HepG2 (cell line): Measurements from ENCODE around the gene GFOD1. TPM values are rescaled to one million over a fixed set of nuclear protein-coding genes. Genes with fewer than 3 reads are reported as not detected.

Experiments
- ATAC-seq: fragments of 200-7000 bp; cut with Tn5 transposase; 3 replicates; pipeline ENCODE4 v1.9.1; 2020; ENCODE audit warnings: mild to moderate bottlenecking, moderate library complexity
- BruUV-seq: library from RNA; stranded (reverse); fragments of 400-500 nt; replicated peaks from 2 replicates; lab custom pipeline; 2021; lab: Mats Ljungman, UMichigan
- CTCF ChIA-PET: fragments of 300-600 bp; formaldehyde crosslinking; extraction: SDS; loops from one replicate; lab custom pipeline; 2021; ENCODE audit warnings: low total read pairs, inconsistent platforms, low intra/inter-chr PET ratio; lab: Yijun Ruan, JAX
- POLR2A ChIA-PET: fragments of 350-600 bp; sonication (Branson Sonifier 250); formaldehyde crosslinking; loops from one replicate; lab custom pipeline; 2020; ENCODE audit warnings: antibody characterized with exemption, inconsistent platforms; lab: Yijun Ruan, JAX
- DNase-seq: peaks from one replicate; pipeline ENCODE4 v3.0.0-alpha.2; 2015; ENCODE audit warnings: low spot score
- FAIRE-seq: peaks from 3 replicates; lab custom pipeline; 2011; peaks lifted over from hg19 to GRCh38; lab: Jason Lieb, UNC
- H2AFZ ChIP-seq: one replicate; pipeline ENCODE4 v1.6.1; 2011; ENCODE audit warnings: low read length, inconsistent platforms
- H3K27ac ChIP-seq: fragments of 300-600 bp; 3 replicates; pipeline ENCODE4 v1.8.0; 2011; ENCODE audit warnings: mixed run types, mild to moderate bottlenecking, mixed read lengths, low read length, inconsistent platforms; ENCODE audit not compliant: insufficient read depth; ENCODE audit errors: extremely low read length
- H3K27me3 ChIP-seq, 2 experiments: fragments of 200-600 bp in 1 of 2; 2 replicates in 1 of 2; 3 replicates in 1 of 2; pipeline versions ENCODE4 v1.6.0 to v1.8.0; 2011; ENCODE audit warnings: low read length in 2 of 2, mild to moderate bottlenecking in 2 of 2, moderate library complexity in 2 of 2, inconsistent platforms in 1 of 2; ENCODE audit not compliant: insufficient read depth in 2 of 2, control insufficient read depth in 1 of 2
- H3K36me3 ChIP-seq, 2 experiments: fragments of 200-600 bp in 1 of 2; replicated peaks in 1 of 2; 2 replicates in 1 of 2; 3 replicates in 1 of 2; pipeline versions ENCODE4 v1.5.1 to v1.8.0; 2011; ENCODE audit warnings: low read length in 2 of 2, inconsistent platforms in 1 of 2; ENCODE audit not compliant: insufficient read depth in 2 of 2, control insufficient read depth in 1 of 2
- H3K4me1 ChIP-seq: 2 replicates; pipeline ENCODE4 v1.5.1; 2012; ENCODE audit warnings: low read length, inconsistent platforms; ENCODE audit not compliant: insufficient read depth
- H3K4me2 ChIP-seq: 2 replicates; pipeline ENCODE4 v1.6.0; 2011; ENCODE audit warnings: low read depth, low read length, inconsistent platforms
- H3K4me3 ChIP-seq, 3 experiments: fragments of 200-600 bp in 1 of 3; sonication (generic), shearing (Covaris generic) in 1 of 3; replicated peaks in 1 of 3; 2 replicates each; pipeline ENCODE4 v1.5.1; 2011 to 2016; ENCODE audit warnings: low read length in 3 of 3, inconsistent platforms in 2 of 3, low read depth in 2 of 3, mild to moderate bottlenecking in 2 of 3, control low read depth in 1 of 3, mixed read lengths in 1 of 3; ENCODE audit not compliant: insufficient read depth in 1 of 3
- H3K79me2 ChIP-seq: one replicate; pipeline ENCODE4 v1.6.1; 2011; ENCODE audit warnings: low read length, inconsistent platforms; ENCODE audit not compliant: insufficient read depth
- H3K9ac ChIP-seq: 2 replicates; pipeline ENCODE4 v1.6.0; 2011; ENCODE audit warnings: mild to moderate bottlenecking, low read depth, low read length, inconsistent platforms; ENCODE audit not compliant: insufficient read depth
- H3K9me3 ChIP-seq: 2 replicates; pipeline ENCODE4 v1.5.1; 2012; ENCODE audit warnings: mild to moderate bottlenecking, low read length
- H4K20me1 ChIP-seq: 2 replicates; pipeline ENCODE4 v1.6.0; 2011; ENCODE audit warnings: inconsistent platforms, mild to moderate bottlenecking, low read length, moderate library complexity; ENCODE audit not compliant: insufficient read depth
- ARID5B ChIP-seq: IDR thresholded peaks from 2 replicates; pipeline ENCODE4 v1.4.0; 2020; ENCODE audit warnings: mild to moderate bottlenecking, missing genetic modification reagents
- CEBPB ChIP-seq: IDR thresholded peaks from 2 replicates; pipeline ENCODE4 v1.6.1; 2011; ENCODE audit warnings: low read depth, low read length, improper control_type of control experiment, borderline replicate concordance
- CEBPG ChIP-seq: IDR thresholded peaks from 2 replicates; pipeline ENCODE4 v1.6.1; 2016
- TCF12 ChIP-seq, 2 experiments: fragments of 450-650 bp in 1 of 2; sonication (generic) in 1 of 2; formaldehyde crosslinking in 1 of 2; IDR thresholded peaks; 2 replicates each; pipeline versions ENCODE4 v1.6.1 to v1.8.0; 2017 to 2022; ENCODE audit warnings: antibody characterized with exemption in 1 of 2, mild to moderate bottlenecking in 1 of 2, missing genetic modification reagents in 1 of 2, moderate library complexity in 1 of 2
- ZNF34 ChIP-seq: sonication (generic); formaldehyde crosslinking; IDR thresholded peaks from 2 replicates; pipeline ENCODE4 v1.4.0; 2020; ENCODE audit warnings: mild to moderate bottlenecking, missing genetic modification reagents, borderline replicate concordance
- ZNF891 ChIP-seq: sonication (generic); formaldehyde crosslinking; IDR thresholded peaks from 2 replicates; pipeline ENCODE4 v1.5.0; 2020; ENCODE audit warnings: mild to moderate bottlenecking, missing genetic modification reagents
- WGBS: methylation state at CpG from one replicate; pipeline ENCODE4 v1.1.6; 2017; ENCODE audit warnings: low lambda C conversion rate; 5-methylcytosine and 5-hydroxymethylcytosine counted together
- in situ Hi-C: cut with HindIII; loops from 2 replicates; pipeline ENCODE4 v1.10.0; 2017; ENCODE audit warnings: low pct_unique_long_range_greater_than_20kb; ENCODE audit not compliant: extremely low pct_ligation_motif_present
- intact Hi-C: fragments of 100-400 bp; cut with micrococcal nuclease; formaldehyde crosslinking; loops from one replicate; pipeline ENCODE4 v1.10.0; 2022; ENCODE audit not compliant: unreplicated experiment
- polyA plus RNA-seq, 8 experiments: library from polyadenylated mRNA; depleted of rRNA in 3 of 8; stranded (reverse) in 7 of 8; unstranded in 1 of 8; fragments of >200 nt; fragmentation: Illumina TruSeq in 4 of 8; extraction: Trizol in 4 of 8; gene quantifications; 2 replicates each; pipeline versions ENCODE4 v1.2.1 to v1.2.3, GENCODE V29; 2011 to 2016; ENCODE audit warnings: low read depth in 4 of 8, missing spikeins in 1 of 8, mixed read lengths in 1 of 8; ENCODE audit not compliant: insufficient read depth in 1 of 8
- total RNA-seq, 5 experiments: library from RNA; depleted of rRNA; stranded (reverse); fragments of >200 nt; fragmentation: Illumina TruSeq; extraction: Trizol; gene quantifications; 2 replicates each; pipeline ENCODE4 v1.2.3, GENCODE V29; 2016; ENCODE audit warnings: low read depth in 1 of 5

GFOD1 gene
- total and polyA plus RNA-seq, 2 of the 13 experiments (the other 11 are each of a cell fraction or from before 2014, with no cell fraction given) = 1.9 to 6.4 TPM

- H3K9ac ChIP-seq = no peak overlapping the region
- POLR2A ChIA-PET = no interaction called here
- H3K36me3 ChIP-seq = peaks cover 12 to 55% of the 10 kb centered on the region in 2 experiments
- no peaks in the 10 kb centered on the region for H3K79me2 ChIP-seq
- no peak overlapping the region for H3K4me3 ChIP-seq
- in situ Hi-C loops = no loop called here
- H3K4me1 ChIP-seq = peaks cover 6% of the 10 kb centered on the region
- ATAC-seq (no peak), DNase-seq (no peak), FAIRE-seq (no peak)
- no peak overlapping the region for H3K4me2 ChIP-seq
- intact Hi-C loops = no loop called here
- BruUV-seq = no TSS peak
- H3K27ac ChIP-seq = no peak overlapping the region
- no peak overlapping the region for H2AFZ ChIP-seq
- H3K9me3 ChIP-seq = no peaks in the 10 kb centered on the region
- H3K27me3 ChIP-seq = no peaks in the 10 kb centered on the region
- H4K20me1 ChIP-seq = no peaks in the 10 kb centered on the region
- no peak for TF ChIP-seq ZNF891 (CRISPR knock-in tag)
- no peak for TF ChIP-seq TCF12 (IDR thresholded peaks at IDR 0.05)
- no peak for TF ChIP-seq TCF12 (CRISPR knock-in tag; IDR thresholded peaks at IDR 0.05)
- no peak for TF ChIP-seq ZNF34 (CRISPR knock-in tag)
- CTCF ChIA-PET = no interaction called here
These were observed 172.6 kb downstream of the GFOD1 start for GRCh38 chr6:13314806-13315205.

- no peak for FAIRE-seq
- no peak overlapping the region for H2AFZ ChIP-seq
- H3K4me1 ChIP-seq = peaks cover 15% of the 10 kb centered on the region
- H3K4me2 ChIP-seq = no peak overlapping the region
- TF ChIP-seq CEBPB (peak; percentile 56; the same call in 1 of the 2 replicates), ARID5B (CRISPR knock-in tag) (no peak), CEBPG (CRISPR knock-in tag) (peak; percentile 18; the same call in 1 of the 2 replicates)
- no peak for DNase-seq
- H3K36me3 ChIP-seq = peaks cover 7 to 44% of the 10 kb centered on the region in 2 experiments
- POLR2A ChIA-PET = interaction anchor here (2.5 kb wide), 1 partner anchor 17 kb away, joined by 7 read pairs; the partner anchor contains the start of gene TBC1D7
- no TSS peak for BruUV-seq
- H4K20me1 ChIP-seq = no peaks in the 10 kb centered on the region
- intact Hi-C loops = no loop called here
- in situ Hi-C loops = no loop called here
- H3K9me3 ChIP-seq = no peaks in the 10 kb centered on the region
- no peaks in the 10 kb centered on the region for H3K27me3 ChIP-seq
- H3K9ac ChIP-seq = no peak overlapping the region
- no peak overlapping the region for H3K4me3 ChIP-seq
- no peak overlapping the region for H3K27ac ChIP-seq
- H3K79me2 ChIP-seq = no peaks in the 10 kb centered on the region
- ATAC-seq = no peak
- WGBS = 61% methylated on average over 1 of the region's 1 CpG
- CTCF ChIA-PET = no interaction called here
These were observed 176.2 kb downstream of the GFOD1 start for GRCh38 chr6:13311155-13311554.
